A549 (cell line): ENCODE data around the gene FAM20A. TPM values are rescaled to one million over a fixed set of nuclear protein-coding genes. Genes with fewer than 3 reads are reported as not detected.
"Not testable (repeated sequence)": the region's sequence is repeated elsewhere in the genome, so short reads cannot be mapped to it uniquely, and the experiment has no call there.

ENCODE experiments used
- ATAC-seq, 2 experiments: fragments of 200-7000 bp in 1 of 2; fragments of >200 bp in 1 of 2; cut with Nextera tagmentation in 1 of 2; cut with Tn5 transposase in 1 of 2; 3 replicates each; pipeline versions ENCODE4 v1.8.0 to v1.9.1; 2018 to 2020; ENCODE audit warnings: mild to moderate bottlenecking in 1 of 2, moderate library complexity in 1 of 2
- CTCF ChIA-PET: fragments of 300-600 bp; sonication (Branson Sonifier 250); formaldehyde crosslinking; extraction: SDS; loops from one replicate; lab custom pipeline; 2021; ENCODE audit warnings: antibody characterized with exemption, inconsistent platforms; lab: Yijun Ruan, JAX
- POLR2A ChIA-PET: fragments of 350-600 bp; formaldehyde crosslinking; extraction: SDS; loops from one replicate; lab custom pipeline; 2021; ENCODE audit warnings: antibody characterized with exemption, inconsistent platforms; lab: Yijun Ruan, JAX
- DNase-seq, 2 experiments: peaks; one replicate each; pipeline versions ENCODE4 v3.0.0 to v3.0.0-alpha.2; 2011 to 2016; ENCODE audit warnings: low read depth in 1 of 2, low spot score in 1 of 2
- FAIRE-seq: peaks from 2 replicates; lab custom pipeline; 2011; peaks lifted over from hg19 to GRCh38; lab: Jason Lieb, UNC
- H3K27ac ChIP-seq, 2 experiments: fragments of >200 bp; sonication (Bioruptor Twin); formaldehyde crosslinking; 3 replicates each; pipeline ENCODE4 v1.5.1; 2016 to 2017
- H3K4me1 ChIP-seq: fragments of >200 bp; sonication (Bioruptor Twin); formaldehyde crosslinking; 3 replicates; pipeline ENCODE4 v1.6.1; 2016
- H3K4me2 ChIP-seq: fragments of >200 bp; sonication (Bioruptor Twin); formaldehyde crosslinking; 3 replicates; pipeline ENCODE4 v1.6.1; 2016
- H3K4me3 ChIP-seq: fragments of >200 bp; sonication (Bioruptor Twin); formaldehyde crosslinking; 3 replicates; pipeline ENCODE4 v1.5.1; 2016
- H3K9me3 ChIP-seq: fragments of >200 bp; sonication (Bioruptor Twin); formaldehyde crosslinking; 3 replicates; pipeline ENCODE4 v1.6.1; 2016
- CBX2 ChIP-seq: fragments of 200-600 bp; sonication (generic); IDR thresholded peaks from 2 replicates; pipeline ENCODE4 v1.6.1; 2016; ENCODE audit warnings: low read depth, mild to moderate bottlenecking, borderline replicate concordance
- ESRRA ChIP-seq: fragments of 150-350 bp; IDR thresholded peaks from 2 replicates; pipeline ENCODE4 v1.6.1; 2014; ENCODE audit warnings: mild to moderate bottlenecking, low read length, borderline replicate concordance
- FOSB ChIP-seq: fragments of 250-450 bp; sonication (Bioruptor Pico); IDR thresholded peaks from 2 replicates; pipeline ENCODE4 v1.5.0; 2020; ENCODE audit warnings: mild to moderate bottlenecking, moderate library complexity
- FOSL2 ChIP-seq, 2 experiments: fragments of 450-650 bp in 1 of 2; fragments of >200 bp in 1 of 2; sonication (Bioruptor Twin) in 1 of 2; formaldehyde crosslinking; IDR thresholded peaks; 2 replicates each; pipeline versions ENCODE4 v1.5.0 to v1.6.1; 2016 to 2020; ENCODE audit warnings: mild to moderate bottlenecking in 1 of 2, moderate library complexity in 1 of 2
- GATA3 ChIP-seq: IDR thresholded peaks from 2 replicates; pipeline ENCODE4 v1.6.1; 2012; ENCODE audit warnings: borderline replicate concordance
- HDAC2 ChIP-seq: fragments of 200-600 bp; sonication (generic); IDR thresholded peaks from 2 replicates; pipeline ENCODE4 v1.6.1; 2016
- HES2 ChIP-seq: fragments of >200 bp; sonication (Bioruptor Twin); formaldehyde crosslinking; IDR thresholded peaks from 2 replicates; pipeline ENCODE4 v1.6.1; 2016
- HOXA7 ChIP-seq: fragments of 250-450 bp; sonication (Bioruptor Pico); IDR thresholded peaks from 2 replicates; pipeline ENCODE4 v1.5.0; 2020; ENCODE audit warnings: mild to moderate bottlenecking, moderate library complexity
- HOXB5 ChIP-seq: fragments of 250-450 bp; sonication (Bioruptor Pico); IDR thresholded peaks from 2 replicates; pipeline ENCODE4 v1.5.0; 2020; ENCODE audit warnings: mild to moderate bottlenecking, moderate library complexity
- KDM5A ChIP-seq: fragments of 200-600 bp; sonication (generic); IDR thresholded peaks from 2 replicates; pipeline ENCODE4 v1.6.1; 2016; ENCODE audit warnings: antibody characterized with exemption, mild to moderate bottlenecking
- NR3C1 ChIP-seq: fragments of >200 bp; sonication (Bioruptor Twin); formaldehyde crosslinking; IDR thresholded peaks from 3 replicates; pipeline ENCODE4 v1.6.1; 2017
- RARB ChIP-seq: fragments of 250-450 bp; sonication (Bioruptor Pico); IDR thresholded peaks from 2 replicates; pipeline ENCODE4 v1.8.0; 2021; ENCODE audit warnings: mild to moderate bottlenecking, moderate library complexity
- RFX5 ChIP-seq: fragments of 450-650 bp; IDR thresholded peaks from 2 replicates; pipeline ENCODE4 v1.7.1; 2014; ENCODE audit warnings: antibody characterized with exemption, mild to moderate bottlenecking, moderate library complexity
- ZFP36 ChIP-seq: fragments of 450-650 bp; IDR thresholded peaks from 2 replicates; pipeline ENCODE4 v1.6.1; 2014; ENCODE audit warnings: borderline replicate concordance; ENCODE audit not compliant: partially characterized antibody
- WGBS: methylation state at CpG from one replicate; pipeline ENCODE4 v1.1.6; 2017; ENCODE audit errors: missing lambda C conversion rate; 5-methylcytosine and 5-hydroxymethylcytosine counted together
- polyA plus RNA-seq, 4 experiments: library from polyadenylated mRNA; depleted of rRNA in 3 of 4; stranded (reverse); fragments of >200 nt; fragmentation: RNase III in 1 of 4; extraction: RNeasy Plus Mini Kit Qiagen cat#74134 plus additional on column Dnase treatment in 1 of 4; gene quantifications; 2 replicates in 3 of 4; 3 replicates in 1 of 4; pipeline ENCODE4 v1.2.3, GENCODE V29; 2011 to 2017
- TF ChIP-seq, protein P1 (sequence below): fragments of 450-650 bp; IDR thresholded peaks from 2 replicates; pipeline ENCODE4 v1.6.1; 2014; ENCODE audit warnings: antibody characterized with exemption
- TF ChIP-seq, protein P2 (sequence below): fragments of >200 bp; sonication (Bioruptor Twin); formaldehyde crosslinking; IDR thresholded peaks from 3 replicates; pipeline ENCODE4 v1.5.1; 2016
- TF ChIP-seq, protein P3 (sequence below): fragments of 250-450 bp; sonication (Bioruptor Pico); IDR thresholded peaks from 2 replicates; pipeline ENCODE4 v1.5.0; 2020; ENCODE audit warnings: low read depth, mild to moderate bottlenecking, moderate library complexity

The FAM20A gene
- polyA plus RNA-seq, 2 of the 4 experiments (the other 2 are of a cell fraction), result 0.05 to 0.09 TPM

DNA sequence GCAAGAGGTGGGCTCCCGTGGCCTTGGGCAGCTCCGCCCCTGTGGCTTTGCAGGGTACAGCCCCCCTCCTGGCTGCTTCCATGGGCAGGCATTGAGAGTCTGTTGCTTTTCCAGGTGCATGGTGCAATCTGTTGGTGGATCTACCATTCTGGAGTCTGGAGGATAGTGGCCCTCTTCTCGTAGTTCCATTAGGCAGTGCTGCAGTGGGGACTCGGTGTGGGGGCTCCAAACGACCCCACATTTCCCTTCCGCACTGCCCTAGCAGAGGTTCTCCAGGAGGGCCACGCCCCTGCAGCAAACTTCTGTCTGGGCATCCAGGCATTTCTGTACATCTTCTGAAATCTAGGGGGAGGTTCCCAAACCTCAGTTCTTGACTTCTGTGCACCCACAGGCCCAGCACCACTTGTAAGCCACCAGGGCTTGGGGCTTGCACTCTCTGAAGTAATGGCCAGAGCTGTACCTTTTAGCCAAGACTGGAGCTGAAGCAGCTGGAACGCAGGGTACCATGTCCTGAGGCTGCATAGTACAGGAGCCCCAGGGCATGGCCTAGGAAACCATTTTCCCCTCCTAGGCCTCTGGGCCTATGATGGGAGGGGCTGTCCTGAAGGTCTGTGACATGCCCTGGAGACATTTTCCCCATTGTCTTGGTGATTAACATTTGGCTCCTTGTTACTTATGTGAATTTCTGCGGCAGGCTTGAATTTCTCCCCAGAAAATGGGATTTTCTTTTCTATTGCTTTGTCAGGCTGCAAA, 82.9 kb downstream of the FAM20A start:
- H3K4me2 ChIP-seq, result no peak overlapping the region
- peaks cover 17% of the 10 kb centered on the region for H3K4me1 ChIP-seq
- H3K4me3 ChIP-seq, result no peak overlapping the region
- no peak overlapping the region for H3K27ac ChIP-seq
- WGBS, result over 99% methylated on average over 9 of the region's 9 CpGs
- no peak for FAIRE-seq
- DNase-seq, result no peak
- POLR2A ChIA-PET, result no interaction called here
- TF ChIP-seq FOSB (CRISPR knock-in tag), result peak; percentile 38; the same call in 1 of the 2 replicates
- TF ChIP-seq HOXA7 (CRISPR knock-in tag), result peak; percentile 33; the same call in 1 of the 2 replicates
- TF ChIP-seq, protein P1, sequence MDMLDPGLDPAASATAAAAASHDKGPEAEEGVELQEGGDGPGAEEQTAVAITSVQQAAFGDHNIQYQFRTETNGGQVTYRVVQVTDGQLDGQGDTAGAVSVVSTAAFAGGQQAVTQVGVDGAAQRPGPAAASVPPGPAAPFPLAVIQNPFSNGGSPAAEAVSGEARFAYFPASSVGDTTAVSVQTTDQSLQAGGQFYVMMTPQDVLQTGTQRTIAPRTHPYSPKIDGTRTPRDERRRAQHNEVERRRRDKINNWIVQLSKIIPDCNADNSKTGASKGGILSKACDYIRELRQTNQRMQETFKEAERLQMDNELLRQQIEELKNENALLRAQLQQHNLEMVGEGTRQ, result no peak
- no peak for TF ChIP-seq GATA3
- no peak for TF ChIP-seq ESRRA
- TF ChIP-seq CBX2, result no peak
- peak; percentile 51 for TF ChIP-seq ZFP36
- TF ChIP-seq RFX5, result no peak
- TF ChIP-seq, all 56 proteins: peak for 3
- H3K9me3 ChIP-seq, result no peaks in the 10 kb centered on the region
- peak in 1 of 2 experiments; percentile 36; a peak in 2 of 6 replicates for ATAC-seq
- CTCF ChIA-PET, result interaction anchor here (1.5 to 2.2 kb wide), 2 partner anchors 16 to 346 kb away, joined by 4 to 8 read pairs; no protein-coding TSS in a partner anchor

DNA sequence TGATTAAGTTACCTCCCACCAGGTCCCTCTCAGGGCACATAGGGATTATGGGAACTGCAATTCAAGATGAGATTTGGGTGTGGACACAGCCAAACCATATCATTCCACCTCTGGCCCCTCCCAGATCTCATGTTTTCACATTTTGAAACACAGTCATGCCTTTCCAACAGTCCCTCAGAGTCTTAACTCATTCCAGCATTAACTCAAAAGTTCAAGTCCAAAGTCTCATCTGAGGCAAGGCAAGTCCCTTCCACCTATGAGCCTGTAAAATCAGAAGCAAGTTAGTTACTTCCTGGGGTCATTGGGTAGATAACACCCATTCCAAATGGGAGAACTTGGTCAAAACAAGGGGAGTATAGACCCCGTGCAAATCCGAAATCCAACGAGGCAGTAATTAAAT, 83.6 kb downstream of the FAM20A start:
- FAIRE-seq, H3K27ac ChIP-seq, ATAC-seq, DNase-seq, H3K9me3 ChIP-seq, H3K4me2 ChIP-seq, H3K4me3 ChIP-seq, POLR2A ChIA-PET: not testable (repeated sequence)
- CTCF ChIA-PET, result interaction anchor here (1.5 kb wide), 1 partner anchor 243 kb away, joined by 3 read pairs; no protein-coding TSS in a partner anchor
- H3K4me1 ChIP-seq, result peaks cover 17% of the 10 kb centered on the region
- 0 out of 2 replicates have a peak, but pooled peaks have one; percentile 7 for TF ChIP-seq RARB (CRISPR knock-in tag)
- WGBS, result 90% methylated on average over 3 of the region's 3 CpGs

DNA sequence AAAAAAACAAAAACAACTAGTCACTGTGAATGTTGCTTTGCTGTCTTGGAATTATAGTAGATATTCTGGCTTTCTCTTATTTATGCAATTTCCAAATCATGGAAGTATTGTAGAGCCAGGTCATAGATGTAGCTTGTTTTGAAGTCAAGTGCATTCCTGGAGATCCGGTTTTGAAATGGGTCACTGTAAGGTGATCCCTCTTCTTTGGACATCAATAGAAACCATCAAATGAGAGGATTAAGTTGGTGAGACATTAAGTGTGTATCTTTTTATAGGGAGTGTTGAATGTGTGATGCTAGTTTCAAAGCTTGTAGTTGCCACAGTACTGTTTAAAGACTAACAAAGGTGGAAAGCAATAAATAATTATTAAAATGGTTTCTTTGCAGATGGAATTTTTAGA, 84.4 kb downstream of the FAM20A start:
- peaks cover 17% of the 10 kb centered on the region for H3K4me1 ChIP-seq
- no peak for DNase-seq
- no peaks in the 10 kb centered on the region for H3K9me3 ChIP-seq
- ChIA-PET CTCF (interaction anchor here (0.7 to 1.5 kb wide), 2 partner anchors 244 to 990 kb away, joined by 3 read pairs; no protein-coding TSS in a partner anchor), POLR2A (no interaction called here)
- FAIRE-seq, result no peak
- no peak overlapping the region for H3K4me3 ChIP-seq
- H3K4me2 ChIP-seq, result no peak overlapping the region
- WGBS, result 98% methylated on average over 1 of the region's 1 CpG
- TF ChIP-seq HES2, result no peak
- TF ChIP-seq ZFP36, result no peak
- no peak for TF ChIP-seq FOSL2 (IDR thresholded peaks at IDR 0.05)
- TF ChIP-seq FOSL2 (CRISPR knock-in tag; IDR thresholded peaks at IDR 0.05), result no peak
- no peak for TF ChIP-seq NR3C1
- TF ChIP-seq RFX5, result no peak
- TF ChIP-seq CBX2, result no peak
- TF ChIP-seq KDM5A, result no peak
- TF ChIP-seq HDAC2, result no peak
- TF ChIP-seq, protein P2, sequence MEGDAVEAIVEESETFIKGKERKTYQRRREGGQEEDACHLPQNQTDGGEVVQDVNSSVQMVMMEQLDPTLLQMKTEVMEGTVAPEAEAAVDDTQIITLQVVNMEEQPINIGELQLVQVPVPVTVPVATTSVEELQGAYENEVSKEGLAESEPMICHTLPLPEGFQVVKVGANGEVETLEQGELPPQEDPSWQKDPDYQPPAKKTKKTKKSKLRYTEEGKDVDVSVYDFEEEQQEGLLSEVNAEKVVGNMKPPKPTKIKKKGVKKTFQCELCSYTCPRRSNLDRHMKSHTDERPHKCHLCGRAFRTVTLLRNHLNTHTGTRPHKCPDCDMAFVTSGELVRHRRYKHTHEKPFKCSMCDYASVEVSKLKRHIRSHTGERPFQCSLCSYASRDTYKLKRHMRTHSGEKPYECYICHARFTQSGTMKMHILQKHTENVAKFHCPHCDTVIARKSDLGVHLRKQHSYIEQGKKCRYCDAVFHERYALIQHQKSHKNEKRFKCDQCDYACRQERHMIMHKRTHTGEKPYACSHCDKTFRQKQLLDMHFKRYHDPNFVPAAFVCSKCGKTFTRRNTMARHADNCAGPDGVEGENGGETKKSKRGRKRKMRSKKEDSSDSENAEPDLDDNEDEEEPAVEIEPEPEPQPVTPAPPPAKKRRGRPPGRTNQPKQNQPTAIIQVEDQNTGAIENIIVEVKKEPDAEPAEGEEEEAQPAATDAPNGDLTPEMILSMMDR, result no peak
- TF ChIP-seq, protein P3, sequence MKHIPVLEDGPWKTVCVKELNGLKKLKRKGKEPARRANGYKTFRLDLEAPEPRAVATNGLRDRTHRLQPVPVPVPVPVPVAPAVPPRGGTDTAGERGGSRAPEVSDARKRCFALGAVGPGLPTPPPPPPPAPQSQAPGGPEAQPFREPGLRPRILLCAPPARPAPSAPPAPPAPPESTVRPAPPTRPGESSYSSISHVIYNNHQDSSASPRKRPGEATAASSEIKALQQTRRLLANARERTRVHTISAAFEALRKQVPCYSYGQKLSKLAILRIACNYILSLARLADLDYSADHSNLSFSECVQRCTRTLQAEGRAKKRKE (CRISPR knock-in tag), result no peak
- TF ChIP-seq HOXB5 (CRISPR knock-in tag), result no peak
- TF ChIP-seq, protein P1, result no peak
- ATAC-seq, result no peak
- H3K27ac ChIP-seq, result no peak overlapping the region
